ENCODE measurements around the gene MAPK8IP3.

Gene MAPK8IP3

GRCh38 chr16:1788708-1789100 is 82.7 kb downstream of the MAPK8IP3 start:
- no peak for DNase-seq (ENCODE audit: low read depth)
- no peak overlapping the region for H3K4me3 ChIP-seq (ENCODE audit: low read depth, low read length)
- no peak for TF ChIP-seq CTCF (conservative IDR thresholded peaks at IDR 0.05; ENCODE audit: low read depth, low read length)

GRCh38 chr16:1789643-1790045 is 83.6 kb downstream of the MAPK8IP3 start:
- H3K4me3 ChIP-seq (ENCODE audit: low read depth, low read length), result no peak overlapping the region
- TF ChIP-seq CTCF (conservative IDR thresholded peaks at IDR 0.05; ENCODE audit: low read depth, low read length), result no peak
- no peak for DNase-seq (ENCODE audit: low read depth)

- no peak for TF ChIP-seq CTCF (conservative IDR thresholded peaks at IDR 0.05; ENCODE audit: low read depth, low read length)
- H3K4me3 ChIP-seq (ENCODE audit: low read depth, low read length), result no peak overlapping the region
- no peak for DNase-seq (ENCODE audit: low read depth)
Measured at GRCh38 chr16:1790261-1790610, 84.2 kb downstream of the MAPK8IP3 start.

- no peak for DNase-seq (ENCODE audit: low read depth)
Measured at GRCh38 chr16:1790611-1791255, 84.7 kb downstream of the MAPK8IP3 start.

DNA sequence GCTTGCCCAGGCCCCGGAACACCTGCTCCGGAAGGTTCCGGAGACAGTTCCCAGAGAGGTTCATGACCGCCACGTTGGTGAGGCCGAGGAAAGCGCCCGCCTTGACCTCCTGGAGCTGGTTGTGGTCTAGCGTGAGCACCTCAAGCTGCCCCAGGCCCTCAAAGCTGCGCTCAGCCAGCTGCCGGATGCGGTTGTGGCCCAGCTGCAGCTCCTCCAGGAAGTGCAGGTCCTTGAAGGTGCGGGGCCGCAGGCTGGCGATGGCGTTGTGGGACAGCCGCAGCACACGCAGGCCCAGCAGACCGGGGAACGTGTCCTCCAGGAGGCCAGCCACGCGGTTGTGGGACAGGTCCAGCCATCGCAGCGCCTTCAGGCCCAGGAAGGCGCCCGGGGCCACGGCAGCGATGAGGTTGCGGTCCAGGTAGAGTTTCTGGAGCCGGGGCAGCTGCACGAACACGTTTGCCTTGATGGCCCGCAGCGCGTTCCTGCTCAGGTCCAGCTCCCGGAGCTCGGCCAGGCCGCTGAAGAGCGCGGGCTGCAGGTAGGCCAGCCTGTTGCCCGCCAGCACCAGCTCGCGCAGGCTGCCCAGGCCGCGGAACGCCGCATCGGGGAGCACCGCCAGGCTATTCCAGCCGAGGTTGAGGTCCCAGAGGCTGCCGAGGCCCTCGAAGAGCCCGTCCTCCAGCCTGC is 85.4 kb downstream of the MAPK8IP3 start:
- no peak for DNase-seq (ENCODE audit: low read depth)
- TF ChIP-seq CTCF (conservative IDR thresholded peaks at IDR 0.05; ENCODE audit: low read depth, low read length), result no peak
- H3K4me3 ChIP-seq (ENCODE audit: low read depth, low read length), result no peak overlapping the region

More at GRCh38 chr16:1790611-1791255, 84.7 kb downstream of the MAPK8IP3 start:
- H3K4me3 ChIP-seq (ENCODE audit: low read depth, low read length), result no peak overlapping the region
- TF ChIP-seq CTCF (conservative IDR thresholded peaks at IDR 0.05; ENCODE audit: low read depth, low read length), result no peak

- TF ChIP-seq CTCF (conservative IDR thresholded peaks at IDR 0.05; ENCODE audit: low read depth, low read length), result no peak
- no peak for DNase-seq (ENCODE audit: low read depth)
- no peak overlapping the region for H3K4me3 ChIP-seq (ENCODE audit: low read depth, low read length)
Measured at GRCh38 chr16:1791943-1792812, 86.2 kb downstream of the MAPK8IP3 start.

Measured in choroid plexus epithelial cell (primary cell).